Middle frontal gyrus (tissue), 1 donor: Measurements from ENCODE around the gene MAP3K7.
A peak's percentile ranks its signal among the peaks of the same experiment; 100 is the strongest.

Source experiments
- DNase-seq: peaks from one replicate; pipeline ENCODE4 v3.0.0-alpha.2; 2015; ENCODE audit warnings: low spot score; ENCODE audit errors: extremely low spot score

Gene MAP3K7

GRCh38 chr6:90485635-90486277 lies 101.1 kb downstream of the MAP3K7 start:
- DNase-seq = no peak

GRCh38 chr6:90484903-90485302 lies 102.0 kb downstream of the MAP3K7 start:
- DNase-seq = peak; percentile 54

DNA sequence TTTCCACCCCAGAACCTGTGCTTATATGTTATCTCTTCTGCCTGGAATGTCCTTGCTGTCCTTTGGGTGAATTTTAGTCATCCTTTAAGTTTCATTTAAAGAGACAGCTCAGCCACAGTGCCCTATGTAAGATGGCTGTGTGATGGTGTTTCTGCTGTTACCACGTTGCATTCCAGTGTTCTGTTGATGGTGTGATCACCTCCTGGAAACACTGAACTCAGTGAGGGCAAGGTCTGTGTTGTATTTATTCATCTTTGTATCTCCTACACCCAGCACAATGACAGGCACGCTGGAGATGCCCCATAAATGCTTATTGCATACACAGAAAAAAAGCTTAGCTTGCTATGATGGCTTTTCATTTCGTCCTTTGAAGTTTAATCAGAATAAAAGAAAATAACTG lies 102.5 kb downstream of the MAP3K7 start:
- no peak for DNase-seq

DNA sequence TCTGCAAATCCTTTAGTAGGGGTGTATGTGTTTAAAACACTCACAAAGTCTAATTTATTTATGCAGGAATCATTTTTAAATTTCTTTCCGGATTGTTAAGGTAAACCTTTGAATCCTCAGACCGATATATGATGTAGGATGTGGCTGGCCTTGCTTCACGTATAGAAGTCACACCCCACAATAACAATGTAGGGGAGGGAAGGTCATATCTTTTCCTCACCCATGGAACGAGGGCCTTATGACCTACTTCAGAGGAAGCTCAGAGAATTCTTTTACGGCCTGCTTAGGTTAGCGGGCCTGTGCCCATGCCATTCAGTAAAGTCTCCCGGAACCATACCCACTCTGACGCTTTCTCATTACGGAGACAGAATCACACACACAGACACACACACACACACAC lies 102.9 kb downstream of the MAP3K7 start:
- DNase-seq = no peak

- no peak for DNase-seq
These were observed 103.6 kb downstream of the MAP3K7 start for GRCh38 chr6:90483116-90483839.

DNA sequence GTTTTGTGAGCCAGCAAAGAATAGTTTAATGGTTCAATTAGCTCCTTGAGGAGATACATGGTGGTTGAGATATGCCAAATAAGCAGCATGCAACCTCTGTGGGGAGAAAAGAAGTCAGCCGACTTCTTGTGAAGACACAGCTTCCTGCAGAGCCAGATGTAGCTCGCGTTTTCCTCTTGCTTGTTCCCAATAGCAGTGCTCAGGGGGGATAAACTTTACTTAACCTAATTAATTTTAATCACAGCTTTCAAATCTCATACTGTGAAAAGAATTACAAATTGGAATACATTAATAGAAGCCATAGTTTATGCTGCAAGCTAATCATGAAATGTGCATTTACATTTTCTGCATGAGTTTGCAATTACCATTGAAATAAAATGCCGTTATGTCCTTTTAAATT lies 106.2 kb downstream of the MAP3K7 start:
- DNase-seq = no peak

- DNase-seq = no peak
These were observed 107.3 kb downstream of the MAP3K7 start for GRCh38 chr6:90479603-90479926.

GRCh38 chr6:90478789-90479602 lies 107.9 kb downstream of the MAP3K7 start:
- peak; percentile 86 for DNase-seq

DNA sequence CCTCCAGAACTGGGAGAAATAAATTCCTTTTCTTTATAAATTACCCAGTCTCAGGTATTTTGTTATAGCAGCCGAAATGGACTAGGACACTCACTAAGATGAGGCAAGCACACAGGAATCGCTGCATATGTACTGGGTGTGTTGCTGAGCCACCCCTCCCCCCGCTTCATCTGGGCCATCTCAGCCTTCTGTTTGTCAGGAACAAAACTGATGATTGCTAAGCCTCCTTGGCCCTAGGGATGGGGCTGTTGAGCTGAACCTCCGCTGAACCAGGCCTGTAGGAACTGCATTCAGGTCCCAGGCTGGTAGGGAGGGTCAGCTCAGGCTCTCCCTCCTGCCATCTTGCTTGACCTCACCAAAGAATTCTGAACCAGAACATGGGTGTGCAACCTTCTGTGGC lies 108.6 kb downstream of the MAP3K7 start:
- DNase-seq = no peak

DNA sequence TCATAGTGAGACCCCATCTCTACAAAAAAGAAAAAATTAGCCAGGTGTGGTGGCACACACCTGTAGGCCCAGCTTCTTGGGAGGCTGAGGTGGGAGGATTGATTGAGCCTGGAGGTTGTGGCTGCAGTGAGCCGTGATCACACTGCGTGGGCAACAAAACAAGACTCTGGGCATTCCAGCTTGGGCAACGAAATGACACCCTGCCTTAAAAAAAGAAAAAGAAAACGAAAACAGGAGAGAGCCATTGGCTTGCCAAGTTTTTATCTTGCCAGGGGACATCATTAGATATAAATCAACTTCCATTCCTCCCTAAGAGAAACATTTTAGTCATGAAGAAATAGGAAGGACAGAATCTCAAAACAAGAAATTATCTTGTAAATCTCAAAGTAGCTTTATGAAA lies 109.5 kb downstream of the MAP3K7 start:
- DNase-seq = no peak

DNA sequence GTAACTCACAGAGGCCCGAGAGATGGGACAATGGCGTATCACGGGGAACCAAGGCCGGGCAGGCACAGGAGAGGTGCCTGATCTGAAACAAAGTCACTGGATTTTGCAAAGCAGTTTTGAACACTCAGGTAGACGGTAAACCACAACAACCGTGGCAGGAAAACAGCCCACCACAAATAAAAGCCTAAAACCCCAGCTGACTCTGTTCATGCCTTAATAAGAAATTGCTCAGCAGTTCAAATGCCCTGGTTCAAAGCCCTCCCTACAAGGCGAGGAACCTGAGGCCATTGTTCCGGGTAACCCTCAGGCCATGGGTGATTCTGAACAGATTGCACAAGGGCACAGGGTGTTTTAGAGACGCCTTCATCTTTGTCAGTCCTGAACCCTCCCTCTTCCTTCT lies 114.2 kb downstream of the MAP3K7 start:
- DNase-seq = no peak

DNA sequence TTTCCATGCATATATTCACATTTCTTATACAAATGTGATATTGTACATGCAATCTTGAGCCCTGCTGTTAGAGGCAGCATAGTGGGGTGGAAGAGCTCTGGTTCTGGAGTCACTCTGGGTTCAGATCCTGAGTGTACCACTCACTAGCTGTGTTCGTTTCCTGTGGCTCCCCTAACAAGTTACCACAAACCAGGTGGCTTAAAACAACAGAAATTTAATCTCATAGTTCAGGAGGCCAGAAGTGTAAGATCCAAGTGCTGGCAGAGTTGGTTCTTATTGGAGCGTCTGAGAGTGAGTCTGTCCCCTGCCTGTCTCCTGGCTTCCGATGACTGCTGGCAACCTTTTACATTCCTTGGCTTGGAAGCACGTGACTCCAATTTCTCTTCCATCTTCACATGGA lies 115.6 kb downstream of the MAP3K7 start:
- no peak for DNase-seq

DNA sequence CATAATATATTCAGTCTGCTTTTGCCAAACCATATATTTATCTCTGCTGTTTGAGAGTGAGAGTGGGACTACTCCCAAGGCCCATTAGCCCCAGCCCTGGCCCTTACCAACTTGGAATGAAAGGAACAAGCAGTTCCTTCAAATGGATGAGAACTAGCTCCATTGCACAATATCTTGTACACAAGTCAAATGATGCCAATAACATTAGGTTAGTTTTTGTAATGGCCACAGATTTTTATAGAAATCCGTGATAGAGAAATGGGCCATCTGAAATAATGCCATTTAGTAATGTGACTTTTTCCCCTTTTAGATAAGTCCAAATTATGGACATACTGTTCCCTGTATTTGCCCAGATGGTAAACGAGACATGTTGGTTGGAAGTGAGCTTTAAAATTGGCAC lies 117.0 kb downstream of the MAP3K7 start:
- DNase-seq = no peak

GRCh38 chr6:90468859-90469258 lies 118.0 kb downstream of the MAP3K7 start:
- DNase-seq = no peak

DNA sequence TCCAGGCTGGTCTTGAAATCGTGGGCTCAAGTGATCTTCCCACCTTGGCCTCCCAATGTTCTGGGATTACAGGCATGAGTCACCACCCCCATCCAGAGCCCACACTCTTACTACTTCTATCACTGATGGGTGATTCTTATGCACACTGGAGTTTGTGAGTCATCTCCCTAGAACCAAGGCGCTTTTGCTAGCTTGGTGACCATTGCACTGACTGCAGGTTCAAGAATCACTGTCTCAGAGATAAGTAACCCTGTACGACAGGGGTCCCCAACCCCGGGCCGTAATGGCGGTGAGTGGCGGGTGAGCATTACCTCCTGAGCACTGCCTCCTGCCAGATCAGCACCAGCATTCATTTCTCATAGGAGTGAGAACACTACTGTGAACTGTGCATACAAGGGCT lies 118.8 kb downstream of the MAP3K7 start:
- DNase-seq = no peak

- no peak for DNase-seq
These were observed 119.3 kb downstream of the MAP3K7 start for GRCh38 chr6:90467546-90467945.

DNA sequence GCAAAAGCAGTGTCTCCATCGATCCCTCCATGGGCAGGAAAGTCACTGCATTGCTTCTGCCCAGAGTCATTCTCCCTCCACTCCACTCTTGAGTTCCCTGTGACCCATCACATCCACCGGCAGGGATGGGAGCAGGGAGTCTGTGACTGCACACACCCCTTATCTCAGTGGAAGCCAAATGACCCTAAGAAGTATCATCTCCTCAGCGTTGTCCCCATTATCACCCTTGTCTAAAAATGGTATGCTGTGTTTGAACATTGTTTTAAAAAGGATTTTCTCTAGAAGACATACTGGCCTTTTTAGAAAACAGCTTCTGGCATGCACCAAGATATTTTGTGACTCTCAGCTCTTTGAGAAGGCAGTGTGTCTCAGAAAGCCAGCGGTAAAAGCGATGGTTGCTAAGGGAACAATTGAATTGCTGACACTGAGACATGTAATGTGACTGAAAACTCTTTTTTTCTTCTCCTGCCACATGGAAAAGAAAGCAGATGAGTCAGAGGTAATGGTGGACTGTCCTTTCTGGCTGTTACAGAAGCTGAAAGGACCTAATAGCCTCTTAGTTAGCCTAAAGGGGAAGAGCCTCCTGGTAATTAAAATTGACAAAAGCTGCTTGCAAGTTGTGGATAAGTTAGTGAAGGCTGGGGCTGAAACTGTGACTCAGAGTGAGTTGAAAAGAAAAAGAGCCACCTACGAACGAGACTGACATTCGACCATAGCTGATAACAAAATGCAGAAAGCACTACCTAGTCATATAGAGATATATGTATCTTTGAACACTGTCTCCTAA lies 120.5 kb downstream of the MAP3K7 start:
- DNase-seq = no peak

- no peak for DNase-seq
These were observed 121.2 kb downstream of the MAP3K7 start for GRCh38 chr6:90465686-90466085.

DNA sequence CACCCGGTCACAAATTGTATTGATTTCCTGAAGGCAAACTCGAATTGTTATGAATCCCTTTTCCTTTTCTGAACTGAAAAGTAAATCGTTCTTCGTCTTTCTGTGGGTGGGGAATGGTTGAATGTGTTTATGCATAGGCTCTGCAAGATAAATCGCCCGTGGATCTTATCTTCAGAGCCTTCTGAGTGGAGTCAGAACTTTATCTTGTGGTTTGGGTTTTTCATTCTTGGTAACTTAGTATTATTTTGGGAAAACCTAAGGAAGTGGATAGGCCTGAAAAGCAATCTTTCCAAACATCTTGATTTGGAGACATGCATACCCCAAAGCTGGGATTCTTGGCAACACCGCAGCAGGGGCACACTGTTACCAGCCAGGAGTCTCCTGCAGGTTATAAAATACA lies 122.4 kb downstream of the MAP3K7 start:
- DNase-seq = no peak

DNA sequence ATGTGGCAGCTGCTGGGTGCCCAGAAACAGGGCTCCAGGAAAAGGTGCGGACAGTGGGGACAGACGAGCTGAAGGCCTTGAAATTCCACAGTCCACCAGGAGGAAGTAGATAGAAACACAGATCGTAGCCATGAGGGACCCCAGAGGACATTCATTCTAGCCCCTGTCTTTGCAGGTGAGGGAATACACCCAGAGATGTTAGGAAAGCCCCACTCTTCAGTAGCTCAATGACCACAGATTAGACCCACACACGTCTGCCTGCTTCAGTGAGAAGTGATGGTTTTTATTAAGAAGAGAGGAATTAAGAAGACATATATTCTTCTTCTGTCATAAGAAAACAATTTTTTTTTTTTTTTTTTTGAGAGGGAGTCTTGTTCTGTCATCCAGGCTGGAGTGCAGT lies 123.0 kb downstream of the MAP3K7 start:
- no peak for DNase-seq
